HL-60 (cell line): ENCODE measurements around the gene COTL1.

Experiments
- DNase-seq, 2 experiments: peaks; one replicate each; pipeline ENCODE4 v3.0.0-alpha.2; 2010 to 2020; ENCODE audit warnings: low read depth in 1 of 2, low spot score in 1 of 2
- H3K27ac ChIP-seq: fragments of 250-450 bp; sonication (Bioruptor Pico); replicated peaks from 2 replicates; pipeline ENCODE4 v1.5.1; 2020; ENCODE audit warnings: mild to moderate bottlenecking, moderate library complexity
- H3K27me3 ChIP-seq: fragments of 250-450 bp; sonication (Bioruptor Pico); 2 replicates; pipeline ENCODE4 v1.5.1; 2021; ENCODE audit warnings: mild to moderate bottlenecking, moderate library complexity; ENCODE audit not compliant: insufficient read depth, poor library complexity, severe bottlenecking
- H3K4me3 ChIP-seq: replicated peaks from 2 replicates; pipeline ENCODE4 v1.5.1; 2011; ENCODE audit warnings: mild to moderate bottlenecking, control low read depth, low read length; ENCODE audit not compliant: insufficient read depth
- CTCF ChIP-seq: IDR thresholded peaks from one replicate; pipeline ENCODE4 v1.5.1; 2011; ENCODE audit warnings: low read length, control low read depth, inconsistent platforms; ENCODE audit not compliant: insufficient read depth
- GABPA ChIP-seq: IDR thresholded peaks from 2 replicates; pipeline ENCODE4 v1.6.1; 2012; ENCODE audit warnings: low read depth
- POLR2AphosphoS5 ChIP-seq: IDR thresholded peaks from 2 replicates; pipeline ENCODE4 v1.6.1; 2012; ENCODE audit warnings: low read depth
- REST ChIP-seq: IDR thresholded peaks from 2 replicates; pipeline ENCODE4 v1.6.1; 2012; ENCODE audit warnings: low read depth; ENCODE audit not compliant: insufficient replicate concordance
- SPI1 ChIP-seq: IDR thresholded peaks from 2 replicates; pipeline ENCODE4 v1.6.1; 2012; ENCODE audit warnings: low read depth, mild to moderate bottlenecking, borderline replicate concordance

COTL1 gene

GRCh38 chr16:84660973-84661372 is 43.1 kb upstream of the COTL1 start:
- Histone ChIP-seq H3K4me3 (no peak overlapping the region), H3K27me3 (no peaks in the 10 kb centered on the region), H3K27ac (no peak overlapping the region)
- TF ChIP-seq GABPA: no peak
- no peak for TF ChIP-seq SPI1
- TF ChIP-seq REST: no peak
- no peak for TF ChIP-seq POLR2AphosphoS5
- no peak for TF ChIP-seq CTCF
- no peak for DNase-seq

- no peak overlapping the region for H3K27ac ChIP-seq
- TF ChIP-seq GABPA: no peak
- TF ChIP-seq POLR2AphosphoS5: no peak
- no peak for TF ChIP-seq SPI1
- TF ChIP-seq CTCF: no peak
- no peak for TF ChIP-seq REST
- H3K27me3 ChIP-seq: no peaks in the 10 kb centered on the region
- DNase-seq: no peak
- no peak overlapping the region for H3K4me3 ChIP-seq
Observed at GRCh38 chr16:84659656-84660300, 41.9 kb upstream of the COTL1 start.

GRCh38 chr16:84658690-84659089 is 40.8 kb upstream of the COTL1 start:
- no peaks in the 10 kb centered on the region for H3K27me3 ChIP-seq
- H3K4me3 ChIP-seq: no peak overlapping the region
- no peak for DNase-seq
- no peak overlapping the region for H3K27ac ChIP-seq
- TF ChIP-seq CTCF (no peak), SPI1 (no peak), POLR2AphosphoS5 (no peak), GABPA (no peak), REST (no peak)
